HG03558 (cell line): ENCODE results near the gene ZNF148.
A peak's percentile ranks its signal among the peaks of the same experiment; 100 is the strongest.
"Not testable (repeated sequence)": the region's sequence is repeated elsewhere in the genome, so short reads cannot be mapped to it uniquely, and the experiment has no call there.

Experiments used
- ATAC-seq: cut with Tn5 transposase; IDR thresholded peaks from one replicate; pipeline ENCODE4 v1.9.1; 2021; ENCODE audit warnings: moderate number of reproducible peaks; ENCODE audit not compliant: unreplicated experiment; ENCODE audit errors: extremely low read depth

Gene ZNF148

DNA sequence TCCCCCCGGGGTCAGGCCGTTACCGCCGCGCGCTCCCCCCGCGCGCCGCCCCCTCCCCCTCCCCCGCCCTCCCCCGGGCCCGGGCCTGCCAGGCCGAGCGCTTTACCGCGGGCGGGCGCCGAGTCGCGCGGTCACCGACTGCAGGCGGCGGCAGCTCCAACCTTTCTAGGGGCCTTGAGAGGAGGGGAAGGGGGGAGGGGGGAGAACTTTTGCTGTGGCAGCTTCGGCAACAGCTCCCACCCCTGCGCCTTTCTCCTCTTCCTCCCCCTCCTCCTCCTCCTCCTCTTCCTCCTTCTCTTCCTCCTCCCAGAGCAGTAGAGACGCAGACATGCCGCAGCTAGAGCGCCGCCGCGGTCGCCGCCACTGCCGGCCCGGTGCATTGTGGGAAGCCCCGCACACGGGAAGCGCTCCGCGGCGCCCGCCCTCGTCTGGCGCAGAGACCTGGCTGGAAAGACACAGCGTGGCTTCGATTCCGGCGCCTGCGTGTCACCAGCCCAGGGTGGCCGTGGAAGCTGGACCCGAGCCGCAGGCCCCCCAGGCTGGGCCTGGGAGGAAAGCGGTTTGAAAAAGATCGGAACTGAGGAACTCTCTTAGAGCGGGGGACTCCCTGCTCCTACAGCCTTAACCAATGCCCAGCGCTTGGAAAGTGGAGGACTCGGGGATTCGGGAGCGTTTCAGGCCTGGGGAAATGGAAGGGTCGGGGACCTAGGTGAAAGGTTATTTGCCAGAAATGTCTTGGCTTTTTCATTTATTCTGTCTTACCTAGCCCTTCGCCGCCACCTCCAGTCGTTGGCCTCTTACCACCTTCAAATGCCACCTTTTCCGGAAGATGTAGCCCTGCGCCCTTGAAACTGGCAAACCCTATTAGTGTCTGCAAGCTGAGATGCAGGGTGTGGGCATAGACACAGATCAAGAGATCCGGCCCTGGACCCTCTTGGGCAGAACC lies at the start of gene ZNF148:
ZNF148 (minus strand) TSS at position 330 of the 946 bp plus-strand sequence. CDS start 61,685 bp downstream, outside the sequence.
- peak; percentile 56 for ATAC-seq

GRCh38 chr3:125418306-125418705 lies 43.2 kb upstream of the ZNF148 start:
- no peak for ATAC-seq

- ATAC-seq = no peak
Measured at GRCh38 chr3:125416235-125416634, 41.1 kb upstream of the ZNF148 start.

GRCh38 chr3:125414669-125415068 lies 39.5 kb upstream of the ZNF148 start:
- ATAC-seq = no peak

DNA sequence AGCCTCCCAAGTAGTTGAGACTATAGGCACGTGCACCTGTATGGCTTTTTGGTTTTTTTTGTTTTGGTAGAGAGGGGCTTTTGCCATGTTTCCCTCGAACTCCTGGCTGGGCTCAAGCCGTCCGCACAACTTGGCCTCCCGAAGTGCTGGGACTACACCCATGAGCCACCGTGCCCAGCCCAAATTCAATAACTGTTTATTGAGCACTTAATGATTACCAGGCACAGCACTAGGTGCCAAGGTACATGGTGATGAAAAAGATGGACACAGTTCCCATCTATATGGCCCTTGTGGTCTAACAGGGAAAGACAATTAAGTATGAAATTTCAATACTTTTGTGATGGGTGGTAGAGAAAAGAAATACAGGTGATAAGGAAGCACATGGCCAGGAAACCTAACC lies 35.8 kb upstream of the ZNF148 start:
- no peak for ATAC-seq

- no peak for ATAC-seq
Measured at GRCh38 chr3:125406070-125406469, 30.9 kb upstream of the ZNF148 start.

GRCh38 chr3:125405515-125405914 lies 30.4 kb upstream of the ZNF148 start:
- ATAC-seq = not testable (repeated sequence)

- ATAC-seq = no peak
Measured at GRCh38 chr3:125403789-125404188, 28.7 kb upstream of the ZNF148 start.

DNA sequence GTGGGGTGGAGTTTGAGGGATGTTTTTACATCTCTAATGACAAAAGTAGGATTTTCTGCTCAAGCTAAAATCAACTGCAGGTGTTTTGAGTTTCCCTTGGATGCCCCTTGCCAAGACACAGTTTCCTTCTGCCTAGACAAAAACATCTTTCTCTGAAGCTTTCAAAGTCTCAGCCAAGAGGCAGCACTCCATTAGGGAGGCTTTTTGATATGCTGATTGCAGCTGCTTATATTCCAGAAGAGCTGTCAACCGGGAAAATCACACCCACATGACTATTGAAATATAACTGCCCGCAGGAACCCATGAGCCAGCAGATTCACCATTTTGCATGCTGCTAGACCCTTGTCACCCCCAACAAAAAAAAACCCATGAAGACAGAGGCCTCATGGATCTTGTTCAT lies 27.5 kb upstream of the ZNF148 start:
- no peak for ATAC-seq

DNA sequence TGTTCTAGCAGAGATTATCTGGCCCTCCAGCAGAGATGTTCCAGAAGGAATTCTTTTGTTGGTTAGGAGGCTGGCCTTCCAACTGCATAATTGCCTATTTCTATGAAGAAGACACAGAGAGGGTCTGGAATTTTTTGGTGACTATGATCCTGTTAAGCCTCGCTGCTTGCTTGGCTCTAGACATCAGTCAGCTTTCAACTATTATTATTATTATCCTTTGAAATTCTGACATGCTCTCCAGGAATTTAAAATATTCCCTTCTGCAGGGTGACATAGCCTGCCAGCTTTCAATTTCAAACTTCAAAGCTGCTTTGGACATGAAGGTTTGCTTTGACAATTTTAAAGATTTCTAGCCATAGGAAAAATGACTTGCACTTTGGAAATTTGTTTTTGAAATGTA lies 26.3 kb upstream of the ZNF148 start:
- no peak for ATAC-seq

GRCh38 chr3:125398952-125399351 lies 23.8 kb upstream of the ZNF148 start:
- no peak for ATAC-seq

GRCh38 chr3:125395091-125395490 lies 20.0 kb upstream of the ZNF148 start:
- ATAC-seq = no peak

DNA sequence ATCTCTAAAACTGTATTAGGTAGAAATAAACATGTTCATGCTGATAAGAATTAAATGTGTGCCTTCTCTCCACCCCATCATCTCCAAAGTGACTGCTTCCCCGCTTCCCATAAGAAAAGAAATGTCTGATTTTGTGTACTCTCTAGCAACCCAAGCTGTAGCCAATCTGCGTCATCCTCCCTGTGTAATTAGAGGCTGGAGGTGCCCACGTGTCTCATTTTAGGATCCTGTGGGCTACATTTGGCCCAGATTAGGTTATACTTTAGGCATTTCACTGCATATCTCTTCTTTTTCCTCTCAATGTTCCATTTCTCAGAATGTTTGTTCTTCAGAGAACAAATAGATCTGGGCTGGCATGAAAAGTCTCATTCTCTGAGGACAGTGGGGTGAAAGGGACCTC lies 19.3 kb upstream of the ZNF148 start:
- ATAC-seq = no peak

GRCh38 chr3:125389282-125389681 lies 14.2 kb upstream of the ZNF148 start:
- ATAC-seq = no peak

GRCh38 chr3:125388369-125388768 lies 13.2 kb upstream of the ZNF148 start:
- not testable (repeated sequence) for ATAC-seq

DNA sequence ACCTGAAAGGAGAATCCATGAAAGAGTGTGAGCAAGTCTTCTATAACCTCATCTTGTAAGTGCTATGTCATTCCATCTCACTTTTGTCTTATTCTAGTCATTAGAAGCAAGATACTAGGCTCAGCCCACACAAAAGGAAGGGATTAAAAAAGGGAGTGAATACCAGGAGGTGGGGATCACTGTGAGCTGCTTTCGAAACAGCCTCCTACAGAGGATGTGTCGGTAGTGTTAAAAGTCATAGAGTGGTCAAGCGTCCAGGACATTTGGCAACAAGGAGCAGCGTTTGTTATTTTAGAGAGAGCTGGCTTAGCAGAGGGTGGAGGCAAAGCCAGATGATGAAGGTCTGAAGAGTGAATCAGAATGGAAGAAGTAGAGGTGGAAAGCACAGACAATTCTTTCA lies 11.7 kb upstream of the ZNF148 start:
- no peak for ATAC-seq

GRCh38 chr3:125383744-125384143 lies 8.6 kb upstream of the ZNF148 start:
- ATAC-seq = no peak

GRCh38 chr3:125382298-125382697 lies 7.2 kb upstream of the ZNF148 start:
- no peak for ATAC-seq

- no peak for ATAC-seq
Measured at GRCh38 chr3:125381743-125382142, 6.6 kb upstream of the ZNF148 start.

GRCh38 chr3:125381314-125381713 lies 6.2 kb upstream of the ZNF148 start:
- no peak for ATAC-seq

DNA sequence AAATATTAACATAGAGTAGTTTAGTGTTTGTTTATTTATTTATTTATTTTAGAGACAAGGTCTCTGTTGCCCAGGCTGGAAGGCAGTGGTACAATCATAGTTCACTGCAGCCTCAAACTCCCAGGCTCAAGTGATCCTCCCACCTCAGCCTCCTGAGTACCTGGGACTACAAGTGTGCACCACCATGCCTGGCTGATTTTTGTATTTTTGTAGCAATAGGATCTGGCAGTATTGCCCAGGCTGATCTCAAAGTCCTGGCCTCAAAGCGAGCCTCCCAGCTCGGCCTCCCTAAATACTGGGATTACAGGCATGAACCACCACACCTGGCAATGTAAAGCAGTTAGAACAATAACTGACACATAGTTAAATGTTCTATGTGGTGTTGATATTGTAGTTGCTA lies 4.4 kb upstream of the ZNF148 start:
- no peak for ATAC-seq

DNA sequence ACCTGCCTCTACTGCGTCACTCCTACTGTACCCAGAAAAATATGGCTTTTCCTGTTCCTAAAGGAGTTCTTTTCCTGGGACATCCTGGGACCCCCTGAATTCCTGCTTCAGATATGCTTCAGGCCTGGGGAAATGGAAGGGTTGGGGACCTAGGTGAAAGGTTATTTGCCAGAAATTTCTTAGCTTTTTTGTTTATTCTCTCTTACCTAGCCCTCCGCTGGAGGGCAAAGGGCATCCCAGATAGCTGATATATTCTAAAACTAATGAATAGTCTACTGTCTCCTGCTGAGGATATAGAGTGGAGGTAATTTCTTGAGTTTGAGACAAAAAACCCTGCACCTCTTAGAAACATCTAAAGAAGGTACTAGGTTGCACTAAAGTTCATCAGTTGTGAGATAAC lies 3.6 kb upstream of the ZNF148 start:
- ATAC-seq = no peak
